Fibroblast of the aortic adventitia (primary cell): Measurements from ENCODE around the gene ACTMAP. TPM values are rescaled to one million over a fixed set of nuclear protein-coding genes. Genes with fewer than 3 reads are reported as not detected.

Experiments used
- DNase-seq: peaks from one replicate; pipeline ENCODE4 v3.0.0-alpha.2; 2010; ENCODE audit warnings: low read depth
- H3K4me3 ChIP-seq: 2 replicates; pipeline ENCODE4 v1.5.1; 2011; ENCODE audit warnings: low read depth, mild to moderate bottlenecking, control low read depth, low read length, moderate library complexity
- total RNA-seq: library from RNA; depleted of rRNA; stranded (reverse); fragments of >200 nt; gene quantifications from 2 replicates; pipeline ENCODE4 v1.2.3, GENCODE V29; 2012; ENCODE audit warnings: low replicate concordance
- TF ChIP-seq, protein P1 (sequence below): IDR thresholded peaks from 2 replicates; pipeline ENCODE4 v1.5.1; 2011; ENCODE audit warnings: mild to moderate bottlenecking, low read length, control low read depth, inconsistent platforms; ENCODE audit not compliant: insufficient read depth

The ACTMAP gene
- total RNA-seq, 1 donor: 0.99 TPM

DNA sequence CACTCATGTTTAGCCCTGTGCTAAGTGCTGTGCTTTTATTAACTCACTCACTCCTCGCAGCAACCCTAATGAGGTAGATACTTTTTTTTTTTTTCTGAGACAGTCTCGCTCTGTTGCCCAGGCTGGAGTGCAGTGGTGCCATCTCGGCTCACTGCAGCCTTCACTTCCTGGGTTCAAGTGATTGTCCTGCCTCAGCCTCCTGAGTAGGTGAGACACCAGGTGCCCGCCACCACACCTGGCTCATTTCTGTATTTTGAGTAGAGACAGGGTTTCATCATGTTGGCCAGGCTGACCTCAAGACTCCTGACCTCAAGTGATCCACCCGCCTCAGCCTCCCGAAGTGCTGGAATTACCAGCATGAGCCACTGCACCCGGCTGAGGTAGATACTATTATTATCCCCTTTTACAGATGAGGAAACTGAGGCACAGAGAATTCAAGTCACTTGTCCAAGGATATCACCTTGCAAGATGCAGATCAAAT is 30.8 kb downstream of the ACTMAP start:
- peak overlapping the region; percentile 93 for H3K4me3 ChIP-seq
- TF ChIP-seq, protein P1, sequence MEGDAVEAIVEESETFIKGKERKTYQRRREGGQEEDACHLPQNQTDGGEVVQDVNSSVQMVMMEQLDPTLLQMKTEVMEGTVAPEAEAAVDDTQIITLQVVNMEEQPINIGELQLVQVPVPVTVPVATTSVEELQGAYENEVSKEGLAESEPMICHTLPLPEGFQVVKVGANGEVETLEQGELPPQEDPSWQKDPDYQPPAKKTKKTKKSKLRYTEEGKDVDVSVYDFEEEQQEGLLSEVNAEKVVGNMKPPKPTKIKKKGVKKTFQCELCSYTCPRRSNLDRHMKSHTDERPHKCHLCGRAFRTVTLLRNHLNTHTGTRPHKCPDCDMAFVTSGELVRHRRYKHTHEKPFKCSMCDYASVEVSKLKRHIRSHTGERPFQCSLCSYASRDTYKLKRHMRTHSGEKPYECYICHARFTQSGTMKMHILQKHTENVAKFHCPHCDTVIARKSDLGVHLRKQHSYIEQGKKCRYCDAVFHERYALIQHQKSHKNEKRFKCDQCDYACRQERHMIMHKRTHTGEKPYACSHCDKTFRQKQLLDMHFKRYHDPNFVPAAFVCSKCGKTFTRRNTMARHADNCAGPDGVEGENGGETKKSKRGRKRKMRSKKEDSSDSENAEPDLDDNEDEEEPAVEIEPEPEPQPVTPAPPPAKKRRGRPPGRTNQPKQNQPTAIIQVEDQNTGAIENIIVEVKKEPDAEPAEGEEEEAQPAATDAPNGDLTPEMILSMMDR: no peak
- DNase-seq: no peak

DNA sequence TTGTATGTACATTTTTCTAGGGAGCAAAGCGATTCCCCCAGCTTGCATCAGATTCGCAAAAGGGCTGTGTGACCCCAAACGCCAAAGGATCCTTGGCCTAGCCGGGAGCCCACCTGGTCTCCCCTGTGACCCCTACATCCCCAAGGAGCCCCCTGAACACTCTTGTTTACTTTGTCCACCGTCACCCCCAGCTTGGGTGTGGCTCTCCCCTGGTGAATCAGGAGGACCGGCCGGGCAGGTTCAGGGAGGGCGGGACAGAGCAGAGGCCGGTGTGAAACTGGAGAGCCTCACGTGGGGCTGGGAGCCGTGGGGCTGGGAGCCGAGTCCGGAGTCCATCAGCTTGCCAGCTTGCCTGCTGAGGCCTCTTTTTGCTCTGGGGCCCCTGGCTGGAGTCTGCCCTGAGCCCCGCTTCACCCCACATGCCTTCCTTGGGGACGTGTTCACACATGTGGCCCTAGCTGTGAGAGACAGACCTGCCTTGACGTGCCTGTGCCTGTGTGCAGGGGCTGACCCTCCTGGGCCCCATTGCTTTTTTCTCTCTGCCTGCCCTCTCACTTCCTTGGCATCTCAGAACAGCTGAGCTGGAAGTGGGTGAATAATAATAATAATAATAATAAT is 31.4 kb downstream of the ACTMAP start:
- DNase-seq: peak; percentile 44
- TF ChIP-seq, protein P1: no peak
- H3K4me3 ChIP-seq: peak overlapping the region; percentile 93

DNA sequence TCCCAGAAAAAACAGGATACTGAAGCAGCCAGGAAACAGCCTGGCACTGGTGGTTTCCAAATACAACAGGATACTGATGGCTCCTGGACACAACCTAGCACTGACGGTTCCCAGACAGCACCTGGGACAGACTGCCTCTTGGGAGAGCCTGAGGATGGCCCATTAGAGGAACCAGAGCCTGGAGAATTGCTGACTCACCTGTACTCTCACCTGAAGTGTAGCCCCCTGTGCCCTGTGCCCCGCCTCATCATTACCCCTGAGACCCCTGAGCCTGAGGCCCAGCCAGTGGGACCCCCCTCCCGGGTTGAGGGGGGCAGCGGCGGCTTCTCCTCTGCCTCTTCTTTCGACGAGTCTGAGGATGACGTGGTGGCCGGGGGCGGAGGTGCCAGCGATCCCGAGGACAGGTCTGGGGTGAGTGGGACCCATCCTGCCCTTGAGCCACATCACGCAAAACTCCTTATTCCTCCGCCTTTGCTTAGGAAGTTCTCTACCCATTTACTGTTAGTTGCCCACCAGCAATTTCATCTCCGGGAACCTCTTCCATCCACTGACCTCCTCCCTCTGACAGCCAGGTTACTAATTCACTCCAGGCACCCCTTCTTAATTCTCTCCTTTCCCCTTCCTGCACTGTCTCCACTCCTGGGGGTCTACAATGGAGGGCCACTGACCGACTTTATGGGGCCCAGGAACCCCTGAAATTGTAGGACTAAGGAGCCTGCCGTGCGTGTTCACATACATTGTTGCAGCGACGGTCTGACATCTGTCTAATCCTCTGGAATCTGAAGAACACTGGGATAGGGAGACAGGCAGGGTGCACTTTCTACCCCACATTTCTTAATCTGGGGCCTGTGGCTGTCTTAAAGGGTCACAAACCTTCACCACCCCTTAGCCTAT is 32.1 kb downstream of the ACTMAP start:
- TF ChIP-seq, protein P1: no peak
- H3K4me3 ChIP-seq: peak overlapping the region; percentile 93
- no peak for DNase-seq

DNA sequence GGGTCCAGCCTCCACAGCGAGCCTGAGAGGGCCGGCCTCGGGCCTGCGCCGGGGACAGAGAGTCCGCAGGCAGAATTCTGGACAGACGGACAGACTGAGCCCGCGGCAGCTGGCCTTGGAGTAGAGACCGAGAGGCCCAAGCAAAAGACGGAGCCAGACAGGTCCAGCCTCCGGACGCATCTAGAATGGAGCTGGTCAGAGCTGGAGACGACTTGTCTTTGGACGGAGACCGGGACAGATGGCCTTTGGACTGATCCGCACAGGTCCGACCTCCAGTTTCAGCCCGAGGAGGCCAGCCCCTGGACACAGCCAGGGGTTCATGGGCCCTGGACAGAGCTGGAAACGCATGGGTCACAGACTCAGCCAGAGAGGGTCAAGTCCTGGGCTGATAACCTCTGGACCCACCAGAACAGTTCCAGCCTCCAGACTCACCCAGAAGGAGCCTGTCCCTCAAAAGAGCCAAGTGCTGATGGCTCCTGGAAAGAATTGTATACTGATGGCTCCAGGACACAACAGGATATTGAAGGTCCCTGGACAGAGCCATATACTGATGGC is 32.9 kb downstream of the ACTMAP start:
- peak overlapping the region; percentile 93 for H3K4me3 ChIP-seq
- no peak for DNase-seq
- TF ChIP-seq, protein P1: no peak

DNA sequence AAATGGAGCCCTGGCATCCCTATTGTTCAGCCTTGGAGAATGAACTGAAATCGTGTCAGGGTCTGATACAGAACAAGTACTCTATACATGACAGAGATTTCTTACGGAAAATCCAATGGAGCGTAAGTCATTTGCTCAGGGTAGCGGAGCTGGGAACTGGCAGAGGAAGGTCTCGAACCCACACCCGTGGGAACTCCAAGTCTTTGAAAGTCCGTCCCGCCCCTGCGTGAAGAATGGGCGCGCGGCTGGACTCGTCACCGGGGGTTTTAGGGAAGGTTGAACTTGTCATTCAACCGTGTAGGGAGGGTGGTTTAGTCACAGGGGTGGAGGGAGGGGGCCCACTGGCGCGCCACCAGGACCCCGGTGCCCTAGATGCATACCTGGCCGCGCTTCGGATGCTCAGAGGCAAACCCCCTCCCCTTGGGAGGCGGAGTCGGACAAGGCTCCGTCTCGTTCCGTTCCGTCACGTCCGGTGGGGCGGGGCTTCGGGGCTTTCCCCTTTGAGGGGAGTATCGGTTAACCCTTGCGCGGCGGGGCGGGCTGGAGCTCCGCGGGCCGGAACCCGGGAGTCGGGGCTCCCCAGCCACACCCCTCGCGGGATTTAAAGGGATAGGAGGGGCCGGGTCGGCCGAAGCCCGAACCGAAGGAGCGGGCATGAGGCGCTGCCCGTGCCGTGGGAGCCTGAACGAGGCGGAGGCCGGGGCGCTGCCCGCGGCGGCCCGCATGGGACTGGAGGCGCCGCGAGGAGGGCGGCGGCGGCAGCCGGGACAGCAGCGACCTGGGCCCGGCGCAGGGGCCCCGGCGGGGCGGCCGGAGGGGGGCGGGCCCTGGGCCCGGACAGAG is 33.6 kb downstream of the ACTMAP start, which contains the start of the genes COQ8B and ITPKC:
Gene COQ8B, minus strand, starts transcription at position 405 of the 843 bp plus-strand sequence. CDS start 2,254 bp downstream, outside the sequence.
Gene ITPKC, plus strand, starts transcription at position 631 of the 843 bp plus-strand sequence. Its CDS starts 24 bp downstream, at position 655.
- peak within 1 kb of the TSS; percentile 93 for H3K4me3 ChIP-seq
- peak; percentile 97 for DNase-seq
- TF ChIP-seq, protein P1: no peak

DNA sequence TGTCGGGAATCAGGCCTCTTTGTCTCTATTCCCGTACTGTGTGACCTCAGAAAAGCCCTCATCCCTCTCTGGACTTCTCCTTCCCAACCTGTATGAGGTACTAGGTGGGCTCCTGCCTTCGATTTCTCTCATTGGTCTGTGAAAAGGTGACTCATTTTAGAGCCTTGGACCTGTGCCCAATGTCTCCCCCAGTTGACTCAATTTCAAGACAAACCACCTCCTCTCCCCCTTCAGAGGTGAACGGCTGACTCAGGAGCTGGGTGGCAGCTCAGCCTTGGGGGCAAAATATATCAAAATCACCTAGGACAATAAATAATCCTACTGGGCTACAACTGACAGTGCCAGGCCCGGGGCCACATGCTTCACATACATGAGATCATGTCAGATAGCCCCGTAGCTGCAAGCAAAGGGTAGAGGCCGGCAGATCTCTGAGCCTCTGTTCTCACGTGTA is 34.2 kb downstream of the ACTMAP start:
- TF ChIP-seq, protein P1: no peak
- DNase-seq: no peak
- H3K4me3 ChIP-seq: peak overlapping the region; percentile 93
